Breast epithelium (tissue), 3 donors: ENCODE measurements around the gene MAPKAPK3.

Experiments used
- CTCF ChIP-seq, 3 donors: fragments of 450-650 bp; IDR thresholded peaks; one replicate each; pipeline ENCODE4 v1.5.1; 2016 to 2017; ENCODE audit warnings: antibody characterized with exemption in 3 of 3, mild to moderate bottlenecking in 3 of 3, moderate library complexity in 3 of 3
- POLR2A ChIP-seq: fragments of 450-650 bp; IDR thresholded peaks from one replicate; pipeline ENCODE4 v1.6.1; 2016; ENCODE audit warnings: antibody characterized with exemption, mild to moderate bottlenecking, moderate library complexity
- POLR2AphosphoS5 ChIP-seq, 3 donors: sonication (generic); formaldehyde crosslinking; IDR thresholded peaks; one replicate each; pipeline ENCODE4 v1.6.1; 2017; ENCODE audit warnings: antibody characterized with exemption in 3 of 3

- TF ChIP-seq CTCF (IDR thresholded peaks at IDR 0.05) (no peak), POLR2A (no peak), POLR2AphosphoS5 (IDR thresholded peaks at IDR 0.05) (no peak)
These were observed 35.5 kb upstream of the MAPKAPK3 start for GRCh38 chr3:50581459-50581842.
